NB4 (cell line): ENCODE results near the gene ATP5MK.
"Not testable (repeated sequence)": the region's sequence is repeated elsewhere in the genome, so short reads cannot be mapped to it uniquely, and the experiment has no call there.

ENCODE experiments used
- DNase-seq: peaks from one replicate; pipeline ENCODE4 v3.0.0; 2010; ENCODE audit warnings: low read depth
- H3K4me3 ChIP-seq: one replicate; pipeline ENCODE4 v1.5.1; 2011; ENCODE audit warnings: mild to moderate bottlenecking, low read depth, low read length, moderate library complexity
- CTCF ChIP-seq: IDR thresholded peaks from one replicate; pipeline ENCODE4 v1.5.1; 2012; ENCODE audit warnings: low read depth, low read length
- MAX ChIP-seq: IDR thresholded peaks from 2 replicates; pipeline ENCODE4 v1.6.1; 2011; ENCODE audit warnings: low read depth, low read length
- MYC ChIP-seq: IDR thresholded peaks from 2 replicates; pipeline ENCODE4 v1.6.1; 2011; ENCODE audit warnings: low read depth, low read length
- POLR2A ChIP-seq: IDR thresholded peaks from 2 replicates; pipeline ENCODE4 v1.6.1; 2011; ENCODE audit warnings: mild to moderate bottlenecking; ENCODE audit not compliant: insufficient read length; ENCODE audit errors: extremely low read depth

Gene ATP5MK

GRCh38 chr10:103428989-103429643 is 32.8 kb upstream of the ATP5MK start:
- H3K4me3 ChIP-seq, result no peak overlapping the region
- DNase-seq, result no peak
- TF ChIP-seq CTCF (no peak), MAX (no peak), POLR2A (no peak), MYC (no peak)

DNA sequence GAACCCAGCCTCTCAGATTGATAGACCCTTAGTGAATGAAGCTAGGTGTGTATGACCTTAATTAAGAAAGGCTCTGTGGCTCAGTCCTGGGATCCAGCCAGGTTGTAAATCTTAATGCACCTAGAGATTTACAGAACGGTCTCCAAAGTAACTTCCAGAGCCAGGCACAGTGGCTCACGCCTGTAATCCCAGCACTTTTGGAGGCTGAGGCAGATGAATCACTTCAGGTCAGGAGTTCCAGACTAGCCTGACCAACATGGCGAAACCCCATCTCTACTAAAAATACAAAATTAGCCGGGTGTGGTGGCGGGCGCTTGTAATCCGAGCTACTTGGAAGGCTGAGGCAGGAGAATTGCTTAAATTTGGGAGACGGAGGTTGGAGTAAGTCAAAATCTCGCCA is 31.6 kb upstream of the ATP5MK start:
- TF ChIP-seq POLR2A (no peak), MYC (no peak), MAX (no peak)
- no peak overlapping the region for H3K4me3 ChIP-seq
- no peak for DNase-seq

- TF ChIP-seq MYC (no peak), POLR2A (no peak), CTCF (no peak), MAX (no peak)
- no peak overlapping the region for H3K4me3 ChIP-seq
- no peak for DNase-seq
Observed at GRCh38 chr10:103423748-103424147, 27.5 kb upstream of the ATP5MK start.

DNA sequence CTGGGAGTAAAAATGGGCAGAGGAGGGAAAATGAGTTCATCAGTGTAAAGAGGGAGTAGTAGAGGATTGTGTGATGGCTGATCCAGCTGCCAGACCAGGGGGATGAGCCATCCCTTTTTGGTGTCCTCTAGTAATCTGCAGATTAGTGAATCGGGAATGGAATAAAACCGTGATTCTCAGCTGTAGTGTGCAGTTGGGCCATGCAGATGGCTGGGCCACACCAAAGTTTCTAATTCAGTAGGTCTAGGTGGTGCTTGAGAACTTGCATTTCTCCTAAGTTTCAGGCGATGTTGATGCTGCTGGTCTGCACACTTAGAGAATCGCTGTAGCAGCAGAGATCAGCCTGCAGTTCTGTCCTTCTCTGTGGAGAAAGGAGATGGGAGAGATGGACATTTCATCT is 22.8 kb upstream of the ATP5MK start:
- TF ChIP-seq MYC (no peak), MAX (no peak), CTCF (no peak), POLR2A (no peak)
- DNase-seq, result no peak
- no peak overlapping the region for H3K4me3 ChIP-seq

- TF ChIP-seq CTCF (no peak), POLR2A (no peak), MAX (no peak), MYC (no peak)
- no peak for DNase-seq
- H3K4me3 ChIP-seq, result no peak overlapping the region
Observed at GRCh38 chr10:103417601-103418000, 21.3 kb upstream of the ATP5MK start.

DNA sequence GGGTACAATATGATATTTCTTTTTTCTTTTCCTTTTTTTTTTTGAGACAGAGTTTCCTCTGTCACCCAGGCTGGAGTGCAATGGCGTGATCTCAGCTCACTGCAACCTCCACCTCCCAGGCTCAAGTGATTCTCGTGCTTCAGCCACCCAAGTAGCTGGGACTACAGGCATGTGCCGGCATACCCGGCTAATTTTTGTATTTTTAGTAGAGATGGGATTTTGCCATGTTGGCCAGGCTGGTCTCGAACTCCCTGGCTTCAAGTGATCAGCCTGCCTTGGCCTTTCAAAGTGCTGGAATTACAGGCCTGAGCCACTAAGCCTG is 20.8 kb upstream of the ATP5MK start:
- not testable (repeated sequence) for DNase-seq

DNA sequence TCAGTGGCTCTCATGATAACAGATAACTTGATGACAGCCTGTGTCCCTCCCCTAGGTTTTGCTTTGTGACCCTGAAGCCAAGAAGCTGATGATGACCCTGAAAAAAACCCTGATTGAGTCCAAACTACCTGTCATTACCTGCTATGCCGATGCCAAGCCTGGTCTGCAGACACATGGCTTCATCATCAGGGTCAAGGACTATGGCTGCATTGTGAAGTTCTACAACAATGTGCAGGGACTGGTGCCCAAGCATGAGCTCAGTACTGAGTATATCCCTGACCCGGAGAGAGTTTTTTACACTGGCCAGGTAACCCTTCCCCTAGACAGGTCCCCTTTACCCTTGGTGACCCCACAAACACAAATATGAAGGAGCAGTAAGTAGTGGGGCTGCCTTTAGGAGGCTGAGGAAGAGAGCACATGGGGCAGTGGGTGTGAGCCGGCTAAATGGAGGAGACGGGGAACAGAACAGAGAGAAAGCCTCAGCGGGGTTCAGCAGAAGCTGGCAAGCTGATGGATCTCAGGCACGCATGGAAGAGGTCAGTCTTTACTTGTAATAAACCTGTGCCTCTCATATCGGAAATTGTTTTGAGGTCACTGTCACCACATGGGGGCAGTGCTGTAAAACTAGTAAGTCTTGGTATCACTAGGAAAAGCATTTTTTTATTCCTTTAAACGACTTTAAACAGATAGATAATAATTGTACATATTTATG is 20.3 kb upstream of the ATP5MK start:
- peak; percentile 80 for DNase-seq
- no peak overlapping the region for H3K4me3 ChIP-seq
- TF ChIP-seq MYC (no peak), CTCF (peak; percentile 53), POLR2A (no peak), MAX (peak; percentile 25)

More for the DNA sequence above, 20.8 kb upstream of the ATP5MK start:
- not testable (repeated sequence) for H3K4me3 ChIP-seq
